ENCODE data around the gene PCED1B.
"Not testable (repeated sequence)": the region's sequence is repeated elsewhere in the genome, so short reads cannot be mapped to it uniquely, and the experiment has no call there.

PCED1B gene

GRCh38 chr12:47265391-47265790 is 186.0 kb downstream of the PCED1B start:
- DNase-seq = no peak

DNA sequence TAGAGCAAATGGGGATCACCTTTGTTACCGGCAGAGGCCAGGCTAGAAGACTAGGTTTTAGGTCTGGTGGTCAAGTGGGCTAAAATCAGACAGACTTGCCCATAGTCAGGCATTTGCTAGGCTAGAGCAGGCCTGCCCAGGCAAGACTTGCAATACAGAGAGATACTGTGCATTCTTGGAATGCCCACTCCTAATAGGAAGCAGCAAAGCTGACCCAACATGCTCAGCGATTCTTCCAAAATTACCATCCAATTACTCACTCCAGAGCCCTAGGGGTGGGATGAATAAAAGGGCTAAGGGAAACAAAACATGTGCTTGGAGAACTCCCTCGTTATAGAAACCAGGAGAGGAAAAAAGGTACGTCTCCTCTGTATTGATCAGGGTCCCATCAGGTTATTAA is 188.2 kb downstream of the PCED1B start:
- intact Hi-C loops (cut with DNase I) = no loop called here
- DNase-seq = no peak

More at GRCh38 chr12:47265391-47265790, 186.0 kb downstream of the PCED1B start:
- intact Hi-C loops (cut with DNase I) = no loop called here

- no peak for DNase-seq
- intact Hi-C loops (cut with DNase I) = no loop called here
These were observed 189.4 kb downstream of the PCED1B start for GRCh38 chr12:47268501-47269454.

GRCh38 chr12:47269916-47270315 is 190.5 kb downstream of the PCED1B start:
- DNase-seq = no peak
- intact Hi-C loops (cut with DNase I) = no loop called here

DNA sequence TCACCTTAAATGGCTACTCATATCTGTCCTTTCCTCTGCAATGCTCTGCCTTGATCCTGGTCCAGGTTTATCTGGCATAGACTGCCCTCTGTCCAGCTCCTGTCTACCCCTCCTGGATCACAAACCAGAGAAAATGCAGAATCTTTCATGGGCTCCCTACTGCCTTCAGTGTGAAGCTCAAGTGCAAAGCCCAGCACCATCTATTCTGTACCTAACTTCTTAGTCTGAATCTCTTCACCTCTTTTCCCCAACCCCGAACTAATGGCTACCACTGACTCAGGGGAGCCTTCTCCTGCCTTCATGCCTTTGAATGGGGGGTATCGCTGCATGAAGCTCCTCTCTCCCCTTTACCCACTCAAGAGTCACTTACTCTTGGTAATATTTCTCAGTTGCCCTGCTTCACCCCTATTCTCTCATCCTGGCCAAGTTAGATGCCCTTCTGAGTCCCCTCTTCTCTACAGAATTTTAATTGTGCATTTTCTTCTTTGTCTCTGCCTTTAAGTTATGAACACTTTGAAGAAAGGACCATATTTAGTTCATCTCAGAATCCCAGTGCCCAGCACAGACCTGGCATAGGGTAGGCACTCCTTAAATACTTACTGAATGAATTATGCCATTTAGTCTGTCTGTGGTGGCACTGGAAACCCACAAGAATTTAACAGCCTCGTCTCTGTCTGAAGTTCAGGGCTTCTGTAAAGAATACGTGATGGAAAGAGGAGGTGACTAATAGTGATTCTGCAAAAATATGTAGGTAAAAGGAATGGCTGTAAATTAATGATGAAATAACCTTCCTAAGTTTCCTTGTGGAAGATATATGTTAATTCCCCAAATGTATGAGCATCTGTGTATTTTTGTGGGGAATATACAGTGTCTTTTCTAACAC is 191.6 kb downstream of the PCED1B start:
- intact Hi-C loops (cut with DNase I) = no loop called here

GRCh38 chr12:47271800-47272239 is 192.4 kb downstream of the PCED1B start:
- no peak for DNase-seq
- intact Hi-C loops (cut with DNase I) = no loop called here

More for the DNA sequence above, 191.6 kb downstream of the PCED1B start:
- no peak for DNase-seq

DNA sequence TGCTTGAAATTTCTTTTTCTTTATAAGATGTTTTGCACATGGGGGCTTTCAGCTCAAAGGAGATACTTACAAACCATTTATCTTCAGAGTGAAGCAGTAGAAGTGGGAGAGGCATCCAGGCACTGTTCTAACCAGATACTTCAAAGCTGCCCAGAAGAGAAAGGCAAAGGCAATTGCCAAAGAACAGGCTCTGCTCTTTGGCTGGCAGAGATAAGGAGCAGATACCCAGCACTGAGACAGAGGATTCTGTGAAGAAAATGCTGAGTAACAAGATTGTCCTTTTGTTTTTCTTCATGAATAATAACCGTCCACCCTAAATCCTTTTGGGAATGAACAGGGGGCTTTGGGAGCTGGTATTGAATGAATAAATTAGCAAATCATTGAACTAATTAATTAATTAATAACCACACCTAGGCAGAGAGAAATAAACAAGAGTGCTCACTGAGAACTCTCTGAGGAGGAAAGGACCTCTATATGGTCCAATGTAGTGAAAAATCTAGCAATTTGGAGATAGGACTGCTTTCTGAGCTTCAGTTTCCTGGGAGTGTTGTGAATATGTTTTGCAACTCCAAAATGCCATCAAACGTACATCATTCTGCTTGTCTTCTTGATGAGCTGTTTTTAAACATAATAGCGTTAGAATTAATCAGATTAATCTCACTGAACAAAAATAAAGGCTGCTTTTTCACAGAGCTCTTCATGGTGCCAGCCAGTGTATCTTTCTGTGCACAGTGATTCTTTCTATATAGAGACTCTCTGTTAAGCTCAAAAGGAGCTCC is 193.2 kb downstream of the PCED1B start:
- intact Hi-C loops (cut with DNase I) = no loop called here
- no peak for DNase-seq

GRCh38 chr12:47273191-47273626 is 193.8 kb downstream of the PCED1B start:
- DNase-seq = no peak
- intact Hi-C loops (cut with DNase I) = no loop called here

DNA sequence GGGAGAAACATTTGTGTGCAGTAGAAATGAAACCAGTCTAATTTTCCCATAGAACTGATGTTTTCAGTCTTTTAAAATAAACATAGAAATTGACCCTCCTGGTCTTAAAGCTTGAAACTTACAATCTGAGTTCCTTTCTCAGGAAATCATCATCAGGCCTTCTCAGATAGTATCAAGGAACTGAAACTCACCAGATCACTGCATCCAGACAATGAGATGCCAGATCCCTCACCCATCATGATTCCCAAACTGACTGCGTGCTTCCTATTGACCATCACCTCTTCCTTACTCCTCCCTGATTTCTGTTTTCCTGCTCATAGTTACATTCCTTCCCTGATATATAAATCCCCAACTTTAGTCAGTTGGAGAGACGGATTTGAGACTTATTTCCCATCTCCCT is 195.3 kb downstream of the PCED1B start:
- intact Hi-C loops (cut with DNase I) = no loop called here
- DNase-seq = no peak

DNA sequence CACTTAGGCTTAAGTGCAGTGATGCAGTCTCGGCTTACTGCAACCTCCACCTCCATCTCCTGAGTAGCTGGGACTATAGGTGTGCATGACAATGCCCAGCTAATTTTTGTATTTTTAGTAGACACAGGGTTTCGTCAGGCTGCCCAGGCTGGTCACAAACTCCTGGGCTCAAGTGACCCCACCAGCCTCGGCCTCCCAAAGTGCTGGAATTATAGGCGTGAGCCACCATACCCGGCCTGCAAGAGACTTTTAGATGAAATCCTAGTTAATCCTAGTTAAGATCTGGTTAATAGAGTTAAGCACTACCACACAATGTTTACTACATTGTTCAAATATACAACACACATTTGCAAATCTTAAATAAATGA is 196.8 kb downstream of the PCED1B start:
- no peak for DNase-seq
- intact Hi-C loops (cut with DNase I) = no loop called here

- DNase-seq = no peak
These were observed 197.3 kb downstream of the PCED1B start for GRCh38 chr12:47276621-47277309.

GRCh38 chr12:47277972-47278448 is 198.6 kb downstream of the PCED1B start:
- no peak for DNase-seq

More at GRCh38 chr12:47276621-47277309, 197.3 kb downstream of the PCED1B start:
- intact Hi-C loops (cut with DNase I) = no loop called here

DNA sequence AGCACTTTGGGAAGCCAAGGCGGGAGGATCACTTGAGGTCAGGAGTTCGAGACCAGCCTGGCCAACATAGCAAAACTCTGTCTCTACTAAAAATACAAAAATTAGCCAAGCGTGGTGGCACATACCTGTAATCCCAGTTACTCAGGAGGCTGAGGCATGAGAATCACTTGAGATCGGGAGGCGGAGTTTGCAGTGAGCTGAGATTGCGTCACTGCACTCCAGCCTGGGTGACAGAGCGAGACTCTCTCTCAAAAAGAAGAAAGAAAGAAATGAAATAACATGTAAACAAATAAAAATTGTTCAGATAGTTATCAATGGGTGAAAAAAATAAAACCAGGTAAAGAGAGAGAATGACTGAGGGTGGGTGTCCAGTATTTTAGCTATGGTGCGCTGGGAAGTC is 200.3 kb downstream of the PCED1B start:
- DNase-seq; intact Hi-C loops (cut with DNase I): not testable (repeated sequence)

More at GRCh38 chr12:47277972-47278448, 198.6 kb downstream of the PCED1B start:
- intact Hi-C loops (cut with DNase I) = no loop called here

GRCh38 chr12:47280543-47281300 is 201.3 kb downstream of the PCED1B start:
- intact Hi-C loops (cut with DNase I) = no loop called here
- DNase-seq = no peak

GRCh38 chr12:47281667-47282171 is 202.3 kb downstream of the PCED1B start:
- intact Hi-C loops (cut with DNase I) = no loop called here
- no peak for DNase-seq

DNA sequence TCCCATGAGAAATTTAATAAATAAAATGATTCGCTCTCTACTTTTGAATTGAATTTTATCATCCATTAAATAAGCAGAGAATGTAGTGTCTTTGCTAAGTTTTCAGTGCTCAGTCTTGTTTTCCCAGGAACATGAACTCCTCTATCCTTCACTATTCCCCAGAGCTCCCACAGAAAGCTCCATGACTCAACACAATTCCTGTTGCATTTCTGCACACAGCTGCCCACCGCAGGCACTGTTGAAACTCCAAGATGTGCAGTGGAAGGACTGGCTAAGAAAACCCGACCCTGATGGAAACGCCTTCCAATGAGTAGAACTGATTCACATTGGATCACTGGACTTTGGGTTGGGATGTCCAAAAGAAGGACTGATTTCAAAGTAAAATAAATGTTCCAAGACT is 202.8 kb downstream of the PCED1B start:
- intact Hi-C loops (cut with DNase I) = no loop called here

More for the DNA sequence above, 202.8 kb downstream of the PCED1B start:
- no peak for DNase-seq
